Renal cortex interstitium (tissue), 11 donors: ENCODE measurements around the gene NOTCH4. TPM values are rescaled to one million over a fixed set of nuclear protein-coding genes. Genes with fewer than 3 reads are reported as not detected.
"Not testable (repeated sequence)": the region's sequence is repeated elsewhere in the genome, so short reads cannot be mapped to it uniquely, and the experiment has no call there.

Source experiments
- DNase-seq, 11 donors: peaks; one replicate each; pipeline ENCODE4 v3.0.0-alpha.2; 2013; ENCODE audit warnings: low read depth in 9 of 11, low spot score in 4 of 11; ENCODE audit errors: extremely low read depth in 1 of 11
- polyA plus RNA-seq, 3 donors: library from polyadenylated mRNA; unstranded; fragments of 120-200 nt; gene quantifications; one replicate each; pipeline ENCODE4 v1.2.1, GENCODE V29; 2013; ENCODE audit not compliant: insufficient read length in 3 of 3

The NOTCH4 gene
- polyA plus RNA-seq, 3 donors: 17.2 to 26.3 (median 19.9) TPM

- no peak for DNase-seq
These were observed 829 bp upstream of the NOTCH4 start for GRCh38 chr6:32224696-32225095.

GRCh38 chr6:32222333-32223230, 1.3 kb downstream of the NOTCH4 start:
- DNase-seq: no peak

DNA sequence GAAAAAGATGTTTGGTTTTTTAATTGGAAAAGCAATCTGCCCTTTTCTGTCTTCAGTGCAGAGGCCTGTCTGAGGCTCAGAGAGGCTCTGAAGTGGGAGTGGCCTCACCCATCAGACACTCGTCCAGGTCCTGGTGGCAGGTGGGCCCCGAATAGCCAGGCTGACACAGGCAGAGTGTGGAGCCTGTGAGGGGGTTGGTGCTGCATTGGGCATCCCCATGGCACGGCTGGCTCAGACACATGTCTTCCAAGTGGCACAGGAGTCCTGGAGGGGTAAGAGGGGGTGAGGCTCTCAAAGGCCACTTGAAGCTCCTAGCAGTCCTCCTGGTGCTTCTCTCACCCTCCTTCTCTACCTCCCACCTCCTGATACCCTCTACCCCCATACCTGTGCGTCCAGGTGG, 3.8 kb downstream of the NOTCH4 start:
- no peak for DNase-seq

DNA sequence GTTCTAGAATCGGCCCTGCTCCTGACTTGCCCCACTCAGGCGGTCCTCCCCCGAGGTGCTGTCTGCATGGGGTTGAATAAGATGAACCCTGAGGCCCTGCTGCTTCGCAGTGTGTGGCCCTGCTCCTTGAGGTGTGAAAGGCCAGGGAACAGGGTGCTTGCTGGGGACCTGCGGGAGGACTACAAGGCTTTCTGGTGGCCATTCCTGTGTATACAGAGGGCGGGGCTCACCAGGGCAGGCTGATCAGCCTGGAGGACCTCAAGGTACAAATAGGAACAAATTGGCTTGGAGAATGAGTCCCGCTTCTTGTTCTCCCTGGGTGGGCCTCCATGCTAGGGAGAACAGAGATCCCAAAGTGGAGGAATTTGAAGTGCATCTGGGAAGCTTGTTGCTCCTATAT, 5.7 kb downstream of the NOTCH4 start:
- DNase-seq: no peak

- no peak for DNase-seq
These were observed 6.9 kb downstream of the NOTCH4 start for GRCh38 chr6:32216998-32217397.

DNA sequence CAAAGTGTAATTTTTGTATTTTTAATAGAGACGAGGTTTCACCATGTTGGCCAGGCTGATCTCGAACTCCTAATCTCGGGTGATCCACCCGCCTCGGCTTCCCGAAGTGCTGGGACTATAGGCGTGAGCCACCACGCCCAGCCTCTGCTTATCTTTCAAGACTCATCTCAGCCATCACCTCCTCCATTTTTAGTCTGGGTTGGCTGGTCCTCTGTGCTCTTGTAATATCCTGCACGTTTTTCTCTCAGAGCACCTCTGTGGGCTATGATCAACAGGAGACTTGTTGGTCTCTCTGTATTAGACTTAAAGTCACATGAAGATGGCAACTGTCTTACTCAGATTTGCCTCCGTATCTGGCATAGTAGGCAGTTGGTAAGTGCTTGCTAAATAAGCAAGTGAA, 7.6 kb downstream of the NOTCH4 start:
- no peak for DNase-seq

GRCh38 chr6:32215617-32216016, 8.2 kb downstream of the NOTCH4 start:
- no peak for DNase-seq

DNA sequence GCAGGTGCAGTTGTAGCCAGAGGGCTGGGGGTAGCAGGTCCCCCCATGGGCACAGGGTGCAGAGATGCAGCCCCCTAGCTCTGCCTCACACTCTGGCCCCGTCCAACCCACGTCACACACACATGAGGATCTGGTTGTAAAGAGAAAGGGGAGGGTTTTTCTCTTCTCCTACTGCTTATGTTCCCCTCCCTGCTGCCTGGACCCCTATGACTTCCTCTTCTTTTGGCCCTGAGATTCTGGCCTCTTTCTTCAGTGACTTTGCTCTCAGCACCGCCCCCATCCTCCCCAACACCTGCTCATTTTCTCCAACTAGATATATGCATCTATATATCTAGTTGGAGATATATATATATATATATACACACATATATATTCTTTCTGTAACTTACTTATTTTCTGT, 9.7 kb downstream of the NOTCH4 start:
- DNase-seq: no peak

DNA sequence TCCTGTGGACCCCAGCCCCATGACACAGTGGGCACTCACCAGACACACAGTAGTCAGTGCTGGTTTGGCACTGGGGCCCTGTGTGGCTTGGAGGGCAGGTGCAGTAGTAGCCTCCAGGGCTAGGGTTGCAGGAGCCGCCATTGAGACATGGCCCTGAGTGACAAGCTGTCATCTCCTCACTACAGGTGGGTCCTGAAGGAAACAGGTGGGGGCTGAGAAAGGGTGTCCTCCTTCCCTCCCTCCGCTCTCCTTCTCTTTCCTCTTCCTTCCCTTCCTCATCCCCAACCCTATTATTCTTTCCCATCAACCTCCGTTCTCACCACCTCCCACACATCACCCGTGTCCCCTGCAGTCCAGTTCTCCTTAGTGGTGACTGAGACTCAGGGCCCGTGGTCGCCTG, 10.2 kb downstream of the NOTCH4 start:
- no peak for DNase-seq

- no peak for DNase-seq
These were observed 11.6 kb downstream of the NOTCH4 start for GRCh38 chr6:32212076-32212760.

GRCh38 chr6:32211432-32211831, 12.4 kb downstream of the NOTCH4 start:
- not testable (repeated sequence) for DNase-seq

- no peak for DNase-seq
These were observed 13.7 kb downstream of the NOTCH4 start for GRCh38 chr6:32210191-32210601.

DNA sequence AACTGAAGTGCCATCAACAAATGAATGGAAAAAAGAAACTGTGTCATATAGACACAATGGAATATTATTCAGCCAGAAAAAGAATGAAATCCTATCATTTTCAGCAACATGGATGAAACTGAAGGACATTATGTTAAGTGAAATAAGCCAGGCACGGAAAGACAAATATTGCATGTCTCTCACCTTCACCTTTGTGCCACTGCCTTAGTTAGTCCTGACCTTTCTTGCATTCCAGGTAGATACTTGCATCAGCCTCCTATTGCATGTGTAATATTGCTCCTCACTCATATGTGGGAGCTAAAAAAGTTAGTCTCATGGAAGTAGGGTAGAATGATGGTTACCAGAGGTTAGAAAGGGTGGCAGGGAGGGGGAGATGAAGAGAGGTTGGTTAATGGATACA, 14.9 kb downstream of the NOTCH4 start:
- no peak for DNase-seq

- no peak for DNase-seq
These were observed 19.6 kb downstream of the NOTCH4 start for GRCh38 chr6:32204268-32204715.

- DNase-seq: no peak
These were observed 20.2 kb downstream of the NOTCH4 start for GRCh38 chr6:32203426-32204267.

DNA sequence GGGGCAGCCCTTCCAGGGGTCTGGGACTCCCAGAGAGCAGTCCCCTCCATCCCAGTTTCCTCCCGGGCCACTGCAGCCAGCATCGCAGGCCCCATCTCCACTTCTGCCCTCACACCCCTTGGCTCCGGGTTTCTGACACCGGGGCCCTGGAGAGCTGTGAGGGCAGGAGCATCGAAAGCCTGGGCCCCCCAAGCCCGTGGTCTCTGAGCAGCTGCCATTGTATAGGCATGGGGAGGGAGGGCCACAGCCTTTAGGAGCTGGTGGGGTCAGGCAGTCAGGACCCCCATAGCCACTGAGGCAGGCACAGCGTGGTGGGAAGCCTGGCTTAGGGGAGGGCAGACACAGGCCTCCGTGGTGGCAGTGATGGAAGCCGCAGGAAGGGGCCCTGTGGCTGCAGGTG, 21.7 kb downstream of the NOTCH4 start:
- DNase-seq: no peak

DNA sequence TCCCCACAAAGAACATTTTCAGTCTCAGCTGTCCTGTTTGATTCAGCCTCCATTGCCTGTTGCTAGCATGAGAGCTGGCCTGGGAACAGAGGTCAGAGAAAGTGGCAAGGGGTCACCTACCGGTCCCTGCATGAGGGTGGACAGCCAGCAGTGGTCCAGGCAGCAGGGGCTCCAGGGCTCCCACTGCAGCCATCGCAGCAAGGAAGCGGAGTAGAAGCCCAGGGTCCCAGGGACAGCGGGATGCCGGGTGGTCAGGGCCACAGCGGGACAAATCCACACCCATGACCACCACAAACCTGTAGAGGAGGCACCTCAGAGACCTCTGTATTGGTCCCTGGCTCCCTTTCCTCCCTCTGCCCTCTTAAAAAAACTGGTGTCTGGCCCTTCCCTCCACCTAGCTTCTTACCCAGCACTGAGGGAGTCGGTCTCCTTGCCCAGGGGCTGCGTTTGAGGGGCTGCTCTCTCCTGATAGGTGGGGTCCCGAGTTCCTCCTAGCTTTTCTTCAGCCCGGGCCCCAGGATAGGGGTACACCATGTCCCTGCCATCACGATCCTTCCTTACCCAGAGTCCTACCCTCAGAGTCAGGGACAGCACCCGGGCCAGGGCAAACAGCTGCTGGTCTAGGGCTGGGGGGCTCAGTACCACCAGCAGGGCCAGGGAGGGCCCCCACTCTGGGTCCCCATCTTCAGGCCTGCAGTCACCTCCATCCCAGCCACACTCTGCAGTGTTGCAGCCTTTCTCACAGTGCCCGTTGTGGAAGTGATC, 23.0 kb downstream of the NOTCH4 start:
- DNase-seq: no peak

DNA sequence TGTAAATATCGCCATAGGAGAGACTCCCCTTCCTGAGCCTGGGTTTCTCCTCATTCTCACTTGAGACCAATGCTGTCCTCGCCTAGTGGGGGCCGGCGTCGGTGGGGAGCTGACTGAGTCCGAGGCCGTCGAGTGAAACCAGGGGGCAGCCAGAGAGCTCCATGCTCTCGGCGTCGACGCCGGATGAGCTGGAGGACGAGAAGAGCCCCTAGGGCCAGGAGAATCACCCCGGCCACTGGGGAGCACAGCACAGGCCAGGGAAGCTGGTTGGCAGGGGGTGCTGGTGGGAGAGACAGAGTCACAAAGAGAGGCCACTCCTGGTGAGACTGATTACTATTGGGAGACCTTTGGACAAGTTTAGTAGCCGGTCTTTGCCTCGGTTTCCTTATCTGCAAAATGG, 25.0 kb downstream of the NOTCH4 start:
- no peak for DNase-seq

DNA sequence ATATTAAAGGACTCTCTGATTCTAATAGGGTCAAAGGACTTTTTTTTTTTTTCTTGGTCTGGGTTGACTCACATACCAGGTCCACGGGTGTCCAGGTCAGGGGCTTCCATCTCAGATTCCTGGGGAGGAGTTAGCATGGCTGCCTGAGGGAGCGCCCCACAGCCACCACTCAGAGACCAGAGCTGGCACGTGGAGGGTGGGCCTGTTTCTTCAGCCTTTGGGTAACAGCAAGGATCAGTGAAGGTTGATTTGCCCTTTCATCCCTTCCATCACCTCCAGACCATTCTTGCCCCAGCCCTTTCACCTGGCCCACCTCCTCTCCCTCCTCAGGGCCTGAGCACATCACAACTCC, 25.5 kb downstream of the NOTCH4 start:
- DNase-seq: no peak
